ENCODE data around the gene AP5B1. TPM values are rescaled to one million over a fixed set of nuclear protein-coding genes. Genes with fewer than 3 reads are reported as not detected.
A peak's percentile ranks its signal among the peaks of the same experiment; 100 is the strongest.

Gene AP5B1
- total RNA-seq, 5 donors from 2014 or later (not counting 1 experiment from before 2014, with no cell fraction given) = 17.7 to 31.6 (median 30.1) TPM

- Histone ChIP-seq H3K9me3 (no peaks in the 10 kb centered on the region), H3K4me1 (ENCODE audit: control insufficient read depth in 1 of 2, extremely low read depth in 1 of 2, insufficient read depth in 2 of 2, low read length in 2 of 2) (no peaks in the 10 kb centered on the region), H3K36me3 (ENCODE audit: control insufficient read depth in 2 of 2, extremely low read depth in 1 of 2, insufficient read depth in 1 of 2, low read length in 1 of 2) (no peaks in the 10 kb centered on the region), H3K27ac (ENCODE audit: low read length) (no peak overlapping the region), H3K27me3 (replicated peaks in 1 of 2; ENCODE audit: control insufficient read depth in 2 of 2, extremely low read depth in 1 of 2, insufficient read depth in 2 of 2, low read length in 1 of 2) (peaks cover 5 to 74% of the 10 kb centered on the region in 2 experiments), H3K4me3 (ENCODE audit: control insufficient read depth in 1 of 2, extremely low read depth in 1 of 2, low read length in 1 of 2) (no peak overlapping the region)
- H3K9me3 Mint-ChIP-seq = no peaks in the 10 kb centered on the region
- H3K27ac Mint-ChIP-seq = no peak overlapping the region
- CTCF ChIA-PET = no interaction called here
- H3K36me3 Mint-ChIP-seq = no peaks in the 10 kb centered on the region
- H3K4me1 Mint-ChIP-seq = peaks cover 0 to 2% (median 0%) of the 10 kb centered on the region in 3 donors
- no peak for ATAC-seq (replicated peaks in 1 of 4)
- peaks cover 25 to 49% of the 10 kb centered on the region in 2 donors for H3K27me3 Mint-ChIP-seq
- WGBS (ENCODE audit: insufficient coverage) = 65% methylated on average over 13 of the region's 21 CpGs
- no peak overlapping the region for H3K4me3 Mint-ChIP-seq
- no peak for DNase-seq
- POLR2A ChIA-PET = interaction anchor here in 1 of 2 donors (0.7 kb wide), 1 partner anchor 219 kb away, joined by 3 read pairs; no protein-coding TSS in a partner anchor
Observed at GRCh38 chr11:65803797-65804492, 23.2 kb upstream of the AP5B1 start.

GRCh38 chr11:65802841-65803240 is 22.1 kb upstream of the AP5B1 start:
- Histone ChIP-seq H3K27ac (ENCODE audit: low read length) (no peak overlapping the region), H3K9me3 (no peaks in the 10 kb centered on the region), H3K36me3 (ENCODE audit: control insufficient read depth in 2 of 2, extremely low read depth in 1 of 2, insufficient read depth in 1 of 2, low read length in 1 of 2) (no peaks in the 10 kb centered on the region), H3K4me3 (ENCODE audit: control insufficient read depth in 1 of 2, extremely low read depth in 1 of 2, low read length in 1 of 2) (no peak overlapping the region), H3K4me1 (ENCODE audit: control insufficient read depth in 1 of 2, extremely low read depth in 1 of 2, insufficient read depth in 2 of 2, low read length in 2 of 2) (no peaks in the 10 kb centered on the region), H3K27me3 (replicated peaks in 1 of 2; ENCODE audit: control insufficient read depth in 2 of 2, extremely low read depth in 1 of 2, insufficient read depth in 2 of 2, low read length in 1 of 2) (peaks cover 5 to 75% of the 10 kb centered on the region in 2 experiments)
- Mint-ChIP-seq H3K9me3 (no peaks in the 10 kb centered on the region), H3K4me3 (no peak overlapping the region), H3K27ac (no peak overlapping the region), H3K27me3 (peaks cover 24 to 53% of the 10 kb centered on the region in 2 donors), H3K36me3 (no peaks in the 10 kb centered on the region), H3K4me1 (peaks cover 0 to 5% (median 0%) of the 10 kb centered on the region in 3 donors)
- no peak for ATAC-seq (replicated peaks in 1 of 4)
- 89% methylated on average over 5 of the region's 9 CpGs for WGBS (ENCODE audit: insufficient coverage)
- ChIA-PET CTCF (no interaction called here), POLR2A (no interaction called here)
- no peak for DNase-seq

- Mint-ChIP-seq H3K4me1 (peaks cover 0 to 5% (median 0%) of the 10 kb centered on the region in 3 donors), H3K36me3 (no peaks in the 10 kb centered on the region), H3K27me3 (peaks cover 24 to 61% of the 10 kb centered on the region in 2 donors), H3K9me3 (no peaks in the 10 kb centered on the region), H3K27ac (no peak overlapping the region), H3K4me3 (no peak overlapping the region)
- ATAC-seq (replicated peaks in 1 of 4) = no peak
- no peak overlapping the region for H3K4me3 ChIP-seq (ENCODE audit: control insufficient read depth in 1 of 2, extremely low read depth in 1 of 2, low read length in 1 of 2)
- no peak overlapping the region for H3K27ac ChIP-seq (ENCODE audit: low read length)
- no peak for DNase-seq
- no peaks in the 10 kb centered on the region for H3K9me3 ChIP-seq
- ChIA-PET CTCF (interaction anchor here in 1 of 2 donors (0.6 kb wide), 1 partner anchor 8 kb away, joined by 4 read pairs; no protein-coding TSS in a partner anchor), POLR2A (interaction anchor here in 1 of 2 donors (0.5 to 0.7 kb wide), 2 partner anchors 222 to 297 kb away, joined by 3 read pairs; no protein-coding TSS in a partner anchor)
- WGBS (ENCODE audit: insufficient coverage) = 72% methylated on average over 10 of the region's 18 CpGs
- no peaks in the 10 kb centered on the region for H3K36me3 ChIP-seq (ENCODE audit: control insufficient read depth in 2 of 2, extremely low read depth in 1 of 2, insufficient read depth in 1 of 2, low read length in 1 of 2)
- H3K4me1 ChIP-seq (ENCODE audit: control insufficient read depth in 1 of 2, extremely low read depth in 1 of 2, insufficient read depth in 2 of 2, low read length in 2 of 2) = no peaks in the 10 kb centered on the region
- H3K27me3 ChIP-seq (replicated peaks in 1 of 2; ENCODE audit: control insufficient read depth in 2 of 2, extremely low read depth in 1 of 2, insufficient read depth in 2 of 2, low read length in 1 of 2) = peaks cover 5 to 84% of the 10 kb centered on the region in 2 experiments
Observed at GRCh38 chr11:65801153-65801987, 20.6 kb upstream of the AP5B1 start.

- Mint-ChIP-seq H3K36me3 (no peaks in the 10 kb centered on the region), H3K4me3 (no peak overlapping the region), H3K4me1 (peaks cover 0 to 5% (median 0%) of the 10 kb centered on the region in 3 donors), H3K27ac (peak overlapping the region in 1 of 2 donors; percentile 17), H3K27me3 (peaks cover 23 to 58% of the 10 kb centered on the region in 2 donors), H3K9me3 (no peaks in the 10 kb centered on the region)
- ChIA-PET CTCF (interaction anchor here in 1 of 2 donors (1.1 kb wide), 1 partner anchor 19 kb away, joined by 3 read pairs; no protein-coding TSS in a partner anchor), POLR2A (no interaction called here)
- H3K36me3 ChIP-seq (ENCODE audit: control insufficient read depth in 2 of 2, extremely low read depth in 1 of 2, insufficient read depth in 1 of 2, low read length in 1 of 2) = no peaks in the 10 kb centered on the region
- no peak overlapping the region for H3K4me3 ChIP-seq (ENCODE audit: control insufficient read depth in 1 of 2, extremely low read depth in 1 of 2, low read length in 1 of 2)
- DNase-seq = no peak
- peaks cover 5 to 84% of the 10 kb centered on the region in 2 experiments for H3K27me3 ChIP-seq (replicated peaks in 1 of 2; ENCODE audit: control insufficient read depth in 2 of 2, extremely low read depth in 1 of 2, insufficient read depth in 2 of 2, low read length in 1 of 2)
- 71% methylated on average over 7 of the region's 8 CpGs for WGBS (ENCODE audit: insufficient coverage)
- no peak overlapping the region for H3K27ac ChIP-seq (ENCODE audit: low read length)
- no peak for ATAC-seq (replicated peaks in 1 of 4)
- H3K9me3 ChIP-seq = no peaks in the 10 kb centered on the region
- no peaks in the 10 kb centered on the region for H3K4me1 ChIP-seq (ENCODE audit: control insufficient read depth in 1 of 2, extremely low read depth in 1 of 2, insufficient read depth in 2 of 2, low read length in 2 of 2)
Observed at GRCh38 chr11:65798882-65799281, 18.1 kb upstream of the AP5B1 start.

- Mint-ChIP-seq H3K4me3 (no peak overlapping the region), H3K36me3 (no peaks in the 10 kb centered on the region), H3K4me1 (peaks cover 0 to 5% (median 1%) of the 10 kb centered on the region in 3 donors), H3K9me3 (no peaks in the 10 kb centered on the region), H3K27me3 (peaks cover 15 to 48% of the 10 kb centered on the region in 2 donors), H3K27ac (no peak overlapping the region)
- DNase-seq (no peak), ATAC-seq (replicated peaks in 1 of 4) (no peak)
- no peak overlapping the region for H3K27ac ChIP-seq (ENCODE audit: low read length)
- no peaks in the 10 kb centered on the region for H3K4me1 ChIP-seq (ENCODE audit: control insufficient read depth in 1 of 2, extremely low read depth in 1 of 2, insufficient read depth in 2 of 2, low read length in 2 of 2)
- H3K9me3 ChIP-seq = no peaks in the 10 kb centered on the region
- peaks cover 0 to 76% of the 10 kb centered on the region in 2 experiments for H3K27me3 ChIP-seq (replicated peaks in 1 of 2; ENCODE audit: control insufficient read depth in 2 of 2, extremely low read depth in 1 of 2, insufficient read depth in 2 of 2, low read length in 1 of 2)
- POLR2A ChIA-PET = interaction anchor here in 1 of 2 donors (0.8 kb wide), 1 partner anchor 92 kb away, joined by 5 read pairs; no protein-coding TSS in a partner anchor
- H3K36me3 ChIP-seq (ENCODE audit: control insufficient read depth in 2 of 2, extremely low read depth in 1 of 2, insufficient read depth in 1 of 2, low read length in 1 of 2) = no peaks in the 10 kb centered on the region
- no peak overlapping the region for H3K4me3 ChIP-seq (ENCODE audit: control insufficient read depth in 1 of 2, extremely low read depth in 1 of 2, low read length in 1 of 2)
- CTCF ChIA-PET = interaction anchor here in 1 of 2 donors (1.1 kb wide), 1 partner anchor 18 kb away, joined by 3 read pairs; no protein-coding TSS in a partner anchor
- WGBS (ENCODE audit: insufficient coverage) = 69% methylated on average over 2 of the region's 13 CpGs
Observed at GRCh38 chr11:65797711-65798110, 16.9 kb upstream of the AP5B1 start.
